HUDEP-2 (cell line): ENCODE data around the gene SCARB2.

Experiments
- DNase-seq, 76 experiments: peaks; one replicate each; lab custom pipeline; 2025; ENCODE audit not compliant: unreplicated experiment in 76 of 76; lab: John Stamatoyannopoulos, UW

Gene SCARB2

DNA sequence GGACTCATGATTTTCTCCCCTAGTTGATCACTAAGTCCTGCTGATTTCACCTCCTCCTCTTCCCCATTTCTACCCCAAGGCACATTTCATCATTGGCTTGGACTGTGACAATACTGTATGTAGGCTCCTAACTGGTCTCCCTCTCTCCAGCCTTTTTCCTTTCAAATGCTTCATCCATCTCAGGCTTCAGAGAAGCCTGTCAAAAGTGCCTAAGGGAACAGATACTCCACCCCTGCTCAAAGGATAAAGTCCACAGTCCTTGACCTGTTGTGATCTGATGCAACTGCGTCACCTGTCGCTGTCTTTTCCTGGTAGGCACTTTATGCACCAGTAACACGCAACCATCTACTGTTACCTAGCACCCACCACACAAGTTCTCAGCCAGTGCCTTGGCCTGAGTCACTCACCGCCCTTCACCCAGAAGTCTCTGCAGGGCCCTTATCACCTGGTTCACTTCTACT lies 12.8 kb downstream of the SCARB2 start:
- peak in 16 of 76 experiments; percentile 1 to 34 (median 9) for DNase-seq

DNA sequence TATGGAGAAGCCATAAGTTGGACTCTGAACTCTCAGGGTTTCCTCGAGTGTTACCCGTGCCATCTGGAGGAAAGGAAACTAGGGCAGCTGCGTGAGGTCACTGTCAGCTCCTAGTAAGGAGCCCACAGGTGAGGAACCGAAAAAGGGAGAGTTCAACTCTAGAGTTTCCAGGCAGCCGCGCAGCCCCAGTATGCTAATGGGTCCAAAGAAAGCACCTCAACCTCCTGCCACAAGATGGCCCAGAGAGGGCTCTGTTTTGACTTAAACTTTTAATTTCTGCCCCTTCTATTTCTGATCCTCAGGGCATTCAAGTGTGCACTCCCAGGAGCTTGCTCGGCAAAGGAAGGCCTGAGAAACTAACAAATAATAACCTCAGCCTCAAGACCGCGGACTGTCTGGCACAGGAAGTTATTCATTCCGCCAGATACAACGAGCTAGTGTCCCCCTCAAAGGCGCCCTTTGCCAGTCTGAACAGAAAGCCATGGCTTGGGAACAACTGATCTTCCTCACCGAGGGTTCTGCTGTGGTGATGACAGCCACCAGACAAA lies 13.9 kb downstream of the SCARB2 start:
- DNase-seq = peak in 14 of 76 experiments; percentile 2 to 19 (median 6)

DNA sequence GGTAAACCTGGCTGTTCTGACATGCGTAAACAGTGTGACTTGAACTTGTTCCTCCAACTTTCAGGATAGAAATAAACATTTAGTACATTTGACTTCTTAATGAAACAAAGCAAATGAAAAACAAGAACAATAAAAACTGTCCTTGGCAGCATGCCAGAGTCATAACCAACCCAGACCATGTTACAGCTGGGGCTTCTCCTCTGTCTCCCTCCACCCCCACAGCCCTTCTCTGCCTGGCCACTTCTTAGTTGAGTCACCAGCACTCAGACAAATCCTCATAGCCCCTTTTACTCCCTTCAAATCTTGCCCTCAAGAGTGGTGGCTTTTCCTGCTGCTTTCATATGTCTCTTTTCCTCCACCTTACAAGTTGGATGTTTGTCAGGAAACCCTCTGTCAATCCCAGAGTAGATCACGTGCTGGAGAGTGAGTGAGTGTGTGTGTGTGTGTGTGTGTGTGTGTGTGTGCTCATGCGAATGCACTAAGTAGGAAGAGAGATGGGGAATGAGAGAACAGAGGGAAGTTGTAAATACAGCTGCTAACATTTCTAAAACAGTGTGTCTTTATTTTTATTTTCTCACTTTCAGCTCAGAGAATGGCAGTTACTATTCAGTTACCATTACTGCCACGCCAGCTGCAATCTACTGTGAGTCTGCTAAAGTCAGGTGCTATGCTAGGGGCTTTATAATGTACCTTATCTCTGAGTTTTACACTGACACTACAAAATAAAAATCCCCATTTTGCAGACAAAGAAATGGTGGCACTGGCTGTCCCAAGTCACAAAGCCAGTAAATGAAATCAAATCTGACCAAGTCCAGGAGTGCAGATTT lies 15.0 kb downstream of the SCARB2 start:
- DNase-seq = peak in 49 of 76 experiments; percentile 2 to 70 (median 23)

DNA sequence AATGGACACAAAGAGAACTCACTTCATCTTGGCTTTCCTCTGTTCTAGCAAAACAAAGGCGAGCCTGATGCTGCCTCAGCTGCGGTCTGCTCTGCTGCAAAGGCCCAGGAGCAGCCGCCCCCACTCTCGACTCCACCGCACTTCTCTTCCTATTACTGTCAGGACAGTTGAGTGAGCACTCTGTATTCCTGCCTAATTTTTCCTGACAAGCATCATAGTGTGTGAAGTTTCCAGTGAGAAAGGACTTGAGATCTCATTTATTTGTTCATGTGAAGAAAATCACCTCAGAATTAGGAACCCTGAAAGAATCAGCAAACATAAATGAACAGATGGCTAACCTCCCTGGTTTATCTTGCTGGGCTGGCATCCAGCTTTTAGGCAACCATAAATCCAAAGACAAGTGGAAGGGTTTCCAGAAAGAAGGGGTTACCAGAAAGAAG lies 15.6 kb downstream of the SCARB2 start:
- peak in 21 of 76 experiments; percentile 1 to 70 (median 23) for DNase-seq

DNA sequence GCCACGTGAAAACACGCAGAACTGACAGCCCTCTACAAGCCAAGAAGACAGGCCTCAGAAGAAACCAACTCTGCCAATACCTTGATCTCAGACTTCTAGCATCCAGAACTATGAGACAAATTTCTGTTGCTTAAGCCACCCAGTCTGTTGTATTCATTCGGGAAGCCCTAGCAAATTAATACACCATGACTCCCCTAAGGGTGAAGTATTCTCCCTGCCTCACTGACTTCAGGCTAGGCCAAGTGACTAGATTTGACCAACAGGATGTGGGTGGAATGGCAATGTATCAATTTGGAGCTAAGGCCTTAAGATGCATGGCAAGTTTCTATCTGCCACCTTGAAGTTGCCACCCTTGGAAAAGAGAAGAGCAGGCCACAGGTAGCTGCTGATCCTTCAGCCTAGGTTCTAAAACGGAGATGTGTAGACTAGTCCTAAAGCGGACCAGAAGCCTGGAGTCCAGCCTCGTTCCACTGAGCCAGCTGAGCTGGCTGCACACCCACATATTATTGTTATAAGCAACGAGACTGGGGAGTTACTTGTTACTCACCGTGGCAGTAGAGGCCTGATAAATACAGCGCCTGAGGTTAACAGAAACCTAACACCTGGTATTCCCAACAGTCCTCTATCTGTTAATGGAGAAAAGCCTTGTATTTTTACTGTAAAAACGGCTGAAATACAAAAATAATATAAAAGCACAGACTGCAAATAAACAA lies 16.4 kb downstream of the SCARB2 start:
- DNase-seq = no peak

DNA sequence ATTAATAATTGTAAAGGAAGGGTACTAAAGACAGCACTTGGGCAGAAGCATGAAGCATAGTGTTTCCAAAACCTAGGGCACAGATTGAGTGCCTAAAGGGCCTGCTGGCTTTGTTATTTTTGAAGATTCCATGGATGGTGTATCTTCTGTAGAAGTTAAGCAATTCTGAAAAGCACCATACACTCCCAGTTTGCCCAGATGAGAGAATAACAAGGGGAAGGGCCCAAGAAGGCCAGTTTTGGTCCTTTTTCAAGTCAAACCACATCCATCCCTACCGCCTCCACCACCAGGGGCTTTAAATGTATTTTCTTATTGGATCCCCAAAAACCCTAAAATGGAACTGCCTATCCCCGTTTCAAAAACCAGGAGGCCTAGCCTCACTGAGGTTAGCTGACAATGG lies 17.2 kb downstream of the SCARB2 start:
- no peak for DNase-seq

DNA sequence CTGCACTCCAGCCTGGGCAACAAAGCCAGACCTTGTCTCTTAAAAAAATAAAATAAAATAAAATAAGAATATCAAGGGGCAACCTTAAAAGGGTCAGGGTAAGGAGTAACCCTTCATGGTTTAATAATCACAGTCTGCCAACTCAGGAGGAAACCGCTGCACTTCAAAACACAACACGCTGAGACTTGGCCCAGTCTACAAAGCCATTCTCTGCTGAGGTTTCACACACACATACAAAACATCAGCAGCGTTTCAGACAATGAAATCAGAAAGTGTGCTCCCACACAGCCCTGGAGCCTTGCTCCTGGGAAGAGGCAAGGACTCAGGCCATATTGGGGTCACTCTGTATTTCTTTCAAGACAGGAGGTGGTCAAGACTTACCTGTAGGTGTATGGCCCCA lies 18.3 kb downstream of the SCARB2 start:
- no peak for DNase-seq

DNA sequence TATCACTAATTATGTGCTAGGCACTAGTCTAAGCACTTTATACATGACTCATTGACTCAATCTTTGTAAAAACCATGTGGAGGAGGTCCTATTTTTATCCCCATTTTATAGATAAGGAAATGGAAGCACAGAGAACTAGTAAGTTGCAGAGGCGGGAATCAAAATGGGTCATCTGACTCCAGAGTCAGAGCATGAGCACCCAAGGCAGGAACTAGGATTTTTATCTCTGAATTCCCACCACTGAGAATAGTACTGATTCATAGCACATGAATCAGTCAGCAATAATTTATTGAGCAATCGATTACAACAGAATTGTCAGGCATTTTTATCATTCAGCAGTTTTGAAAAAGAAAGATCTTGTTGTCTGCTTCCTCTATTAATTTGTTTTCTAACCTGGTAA lies 19.3 kb downstream of the SCARB2 start:
- peak in 1 of 76 experiments; percentile 16 for DNase-seq

DNA sequence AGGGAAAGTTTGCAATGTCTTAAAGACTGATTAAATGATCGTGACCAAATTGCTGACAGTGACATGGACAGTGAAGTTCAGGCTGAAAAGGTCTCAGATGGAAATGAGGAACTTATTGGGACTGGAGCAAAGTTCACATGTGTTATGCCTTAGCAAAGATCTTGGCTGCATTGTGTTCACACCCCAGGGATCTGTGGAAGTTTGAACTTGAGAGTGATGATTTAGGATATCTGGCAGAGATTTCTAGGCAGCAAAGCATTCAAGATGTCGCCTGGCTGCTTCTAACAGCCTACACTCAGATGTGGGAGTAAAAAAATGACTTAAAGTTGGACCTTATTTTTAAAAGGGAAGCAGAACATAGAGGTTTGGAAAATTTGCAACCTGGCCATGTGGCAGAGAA lies 21.4 kb downstream of the SCARB2 start:
- DNase-seq = no peak

DNA sequence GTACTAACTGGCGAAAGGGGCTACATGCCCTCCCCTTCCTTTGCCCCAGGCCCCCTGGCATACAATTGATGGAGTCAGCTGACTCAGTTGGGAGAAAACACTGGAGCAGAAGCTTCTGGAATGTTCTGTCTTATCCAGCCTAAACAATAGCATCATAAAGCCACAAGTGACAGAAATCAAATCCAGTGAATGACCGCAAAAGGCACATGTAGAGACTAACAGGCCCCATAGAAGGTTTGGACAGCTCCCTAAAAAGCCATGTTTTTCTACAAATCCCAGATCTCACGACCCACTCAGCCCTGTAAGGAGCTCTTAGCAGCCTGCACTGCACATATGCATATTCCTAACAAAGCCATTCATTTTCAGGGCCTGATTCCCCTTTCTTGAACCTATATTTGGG lies 25.1 kb downstream of the SCARB2 start:
- DNase-seq = no peak

DNA sequence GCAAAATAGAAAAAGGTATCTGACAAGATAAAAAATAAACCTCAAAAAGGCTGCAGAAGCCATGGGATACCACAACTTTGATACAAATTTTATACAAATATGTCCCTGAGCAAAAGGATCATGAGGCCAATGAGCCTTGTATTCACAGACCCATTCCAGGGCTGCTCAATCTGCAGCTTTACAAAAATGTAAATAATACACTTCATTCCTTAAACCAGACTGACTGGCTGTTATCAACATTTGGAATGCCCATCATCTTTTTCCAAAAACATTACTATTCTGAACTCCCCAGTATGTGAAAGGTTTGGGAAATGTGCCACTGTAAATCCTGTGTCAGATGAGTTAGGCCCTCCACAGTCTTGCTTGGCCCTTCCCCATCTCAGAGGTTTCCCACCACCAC lies 25.5 kb downstream of the SCARB2 start:
- DNase-seq = no peak

DNA sequence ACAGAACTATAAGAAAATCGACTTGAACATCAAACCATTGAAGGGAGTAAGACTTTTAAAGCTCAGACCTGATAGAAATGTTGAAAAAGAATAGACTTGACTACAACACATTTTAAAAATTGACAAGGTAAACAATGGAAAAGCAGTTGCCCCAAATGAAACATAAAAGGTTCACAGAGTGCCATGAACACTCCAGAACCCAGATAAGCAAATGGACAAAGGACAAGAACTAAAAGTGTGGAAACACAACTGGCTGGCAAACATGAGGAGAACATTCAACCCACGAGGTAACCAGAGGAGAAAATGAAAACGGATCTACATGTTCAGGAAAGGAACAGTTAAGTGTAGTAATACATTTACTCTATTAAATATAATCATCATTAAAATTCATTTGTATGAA lies 26.5 kb downstream of the SCARB2 start:
- no peak for DNase-seq

DNA sequence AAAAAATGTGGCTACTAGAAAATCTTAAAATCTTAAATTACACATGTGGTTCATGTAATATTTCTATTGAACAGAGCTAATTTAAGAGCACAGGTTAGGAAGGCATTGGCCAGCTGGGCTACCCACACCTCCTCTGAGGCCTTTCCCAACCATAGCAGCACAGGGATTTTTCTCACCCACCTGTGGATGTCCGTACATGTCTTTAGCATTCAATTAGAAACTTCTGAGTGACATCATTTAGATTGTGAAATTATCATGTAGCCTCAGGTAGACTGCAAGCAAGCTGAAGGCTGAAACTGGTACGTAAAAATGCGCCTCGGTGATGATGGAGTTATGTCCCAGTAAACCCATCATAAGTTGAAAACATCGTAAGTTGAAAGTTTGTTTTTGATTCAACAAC lies 31.2 kb downstream of the SCARB2 start:
- no peak for DNase-seq

DNA sequence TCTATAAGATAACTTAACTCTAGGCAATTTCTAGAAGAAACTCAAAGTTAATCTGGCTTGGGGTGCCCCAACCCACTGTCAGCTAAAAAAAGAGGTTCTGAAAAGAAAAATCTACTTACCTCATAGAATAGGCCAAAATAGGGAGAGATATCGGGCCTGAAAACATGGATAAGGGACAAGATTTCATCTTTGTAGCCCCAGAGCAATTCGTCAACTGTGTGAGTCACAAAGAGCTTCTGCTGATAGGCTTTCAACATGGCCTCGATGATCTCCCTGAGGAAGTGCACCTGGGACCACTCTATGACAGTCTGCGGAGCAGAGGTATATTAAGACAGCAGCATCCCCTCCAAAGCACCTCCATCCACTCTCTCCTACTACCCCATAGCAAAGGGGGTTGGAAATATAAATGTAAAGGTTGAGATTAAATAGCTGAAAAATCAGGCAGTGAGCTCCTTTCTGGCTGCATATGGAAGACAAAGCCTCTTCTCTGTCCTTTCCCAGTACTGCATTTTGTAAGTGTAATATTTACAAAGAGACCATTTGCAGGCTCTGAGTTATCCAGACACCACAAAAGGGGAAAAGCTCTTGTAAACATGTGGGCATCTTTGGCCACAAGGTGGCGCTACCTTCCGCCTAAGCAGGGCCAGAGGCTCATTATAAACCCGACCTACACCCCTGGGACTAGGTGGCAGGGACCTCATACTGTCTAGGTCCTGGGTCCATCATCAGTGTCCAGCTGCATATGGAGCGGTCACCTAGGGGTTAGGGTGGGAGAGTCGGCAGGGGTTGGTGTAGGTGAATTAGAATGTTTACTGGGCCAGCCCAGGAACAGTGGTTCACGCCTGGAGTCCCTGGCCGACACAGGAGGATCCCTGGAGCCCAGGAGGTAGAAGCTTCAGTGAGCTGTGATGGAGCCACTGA lies 34.0 kb downstream of the SCARB2 start:
- peak in 75 of 76 experiments; percentile 3 to 84 (median 63) for DNase-seq

DNA sequence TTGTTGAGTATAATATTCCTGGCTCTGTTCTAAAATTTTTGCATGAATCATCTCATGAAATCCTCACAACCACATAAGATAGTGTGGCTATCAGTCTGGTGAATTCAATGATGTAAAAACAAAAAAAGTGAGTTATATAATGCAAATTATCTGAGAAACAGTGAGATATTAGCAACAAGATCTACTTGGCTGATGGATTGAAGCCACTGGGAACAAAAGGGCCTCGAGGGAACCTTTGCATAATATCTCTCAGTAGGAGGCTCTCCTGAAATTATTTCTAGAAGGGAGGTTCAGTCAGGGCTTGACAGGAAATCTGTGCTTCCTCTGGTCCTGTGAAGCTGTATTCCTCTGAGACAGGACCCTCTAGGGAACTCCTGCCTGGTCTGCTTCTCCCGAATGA lies 35.3 kb downstream of the SCARB2 start:
- no peak for DNase-seq

DNA sequence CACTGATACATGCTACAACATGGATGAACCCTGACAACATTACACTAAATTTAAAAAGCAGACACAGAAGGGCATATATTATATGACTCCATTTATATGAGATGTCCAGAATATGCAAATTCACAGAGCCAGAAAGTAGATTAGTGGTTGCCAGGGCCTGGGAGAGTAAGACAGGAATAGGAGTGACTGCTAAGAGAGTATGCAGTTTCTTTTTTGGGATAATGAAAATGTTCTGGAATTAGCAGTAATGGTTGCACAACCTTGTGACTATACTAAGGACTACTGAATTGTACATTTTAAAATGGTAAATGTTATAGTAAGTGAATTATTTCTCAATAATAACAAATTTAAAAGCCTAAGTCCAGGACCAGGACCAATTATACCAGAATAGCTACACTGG lies 35.9 kb downstream of the SCARB2 start:
- DNase-seq = no peak

DNA sequence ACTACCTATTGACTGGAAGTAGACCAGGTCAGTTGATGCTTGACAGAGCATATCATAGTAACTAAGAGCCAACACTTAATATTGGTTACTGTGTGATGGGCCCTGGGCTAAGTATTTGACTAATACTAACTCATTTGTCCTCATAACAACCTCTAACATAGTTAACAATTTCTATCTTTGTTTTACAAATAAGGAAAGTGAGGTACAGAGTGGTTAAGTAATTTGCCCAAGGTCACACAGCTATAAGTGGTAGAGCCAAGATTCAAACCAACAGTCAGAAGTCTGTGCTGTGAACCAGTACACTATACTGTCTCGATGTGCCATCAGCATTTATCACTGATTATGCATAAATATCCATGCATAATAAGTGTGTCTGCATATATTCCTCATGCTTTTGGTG lies 38.3 kb downstream of the SCARB2 start:
- DNase-seq = no peak

DNA sequence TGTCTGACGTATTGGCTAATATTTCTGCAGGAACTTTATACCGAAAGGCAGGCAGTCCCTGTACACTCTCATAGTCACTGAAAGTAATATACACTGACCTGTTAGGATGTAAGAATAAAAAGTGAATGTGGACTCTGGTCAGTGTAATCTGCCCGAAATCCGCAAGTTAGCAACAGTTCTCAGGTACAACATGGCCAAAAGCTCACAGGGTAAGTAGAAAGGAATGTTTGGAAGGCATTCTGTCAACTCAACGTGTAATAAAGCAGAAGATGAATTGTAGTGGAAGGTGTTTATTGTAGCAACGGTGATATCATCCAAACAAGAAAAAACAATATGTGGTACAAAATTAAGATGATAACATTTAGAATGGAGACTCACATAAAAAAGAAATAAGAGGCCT lies 39.4 kb downstream of the SCARB2 start:
- no peak for DNase-seq

DNA sequence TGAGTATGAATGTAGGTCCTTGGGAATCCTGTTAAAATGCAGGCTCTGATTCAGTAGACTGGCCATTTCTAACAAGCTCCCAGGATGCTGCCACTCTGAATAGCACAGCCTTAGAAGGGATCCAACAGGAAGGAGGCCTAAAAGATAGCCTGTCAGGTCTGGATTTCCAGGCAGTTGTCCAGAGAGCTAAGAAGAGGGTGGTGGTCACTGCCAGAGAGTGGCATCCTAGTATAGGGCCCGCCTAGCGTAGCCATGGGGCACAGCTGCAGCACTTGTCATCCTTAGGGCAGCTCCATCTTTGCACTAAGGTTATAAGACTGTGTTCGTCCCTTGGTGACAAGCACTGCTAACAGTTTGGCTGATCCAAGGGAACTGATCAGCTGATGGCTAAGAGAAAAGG lies 44.9 kb downstream of the SCARB2 start:
- no peak for DNase-seq

DNA sequence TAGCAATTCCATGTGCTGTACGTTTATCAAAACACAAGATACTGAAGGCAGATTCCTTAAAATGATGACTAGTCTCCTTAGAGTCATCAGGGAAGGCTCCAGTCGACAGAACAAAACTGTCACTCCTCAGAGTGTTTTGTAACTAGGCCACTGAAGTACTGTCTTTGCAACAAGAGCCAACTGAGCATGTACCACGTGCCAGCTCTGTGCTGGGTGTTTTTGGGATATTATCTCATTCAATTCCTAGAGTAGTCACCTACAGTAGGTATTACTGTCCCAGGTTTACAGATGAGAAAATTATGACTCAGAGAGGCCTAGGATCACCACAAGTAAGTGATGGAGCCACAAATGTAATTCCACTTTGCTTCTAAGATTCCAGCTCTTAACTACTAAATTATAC lies 47.1 kb downstream of the SCARB2 start:
- no peak for DNase-seq

DNA sequence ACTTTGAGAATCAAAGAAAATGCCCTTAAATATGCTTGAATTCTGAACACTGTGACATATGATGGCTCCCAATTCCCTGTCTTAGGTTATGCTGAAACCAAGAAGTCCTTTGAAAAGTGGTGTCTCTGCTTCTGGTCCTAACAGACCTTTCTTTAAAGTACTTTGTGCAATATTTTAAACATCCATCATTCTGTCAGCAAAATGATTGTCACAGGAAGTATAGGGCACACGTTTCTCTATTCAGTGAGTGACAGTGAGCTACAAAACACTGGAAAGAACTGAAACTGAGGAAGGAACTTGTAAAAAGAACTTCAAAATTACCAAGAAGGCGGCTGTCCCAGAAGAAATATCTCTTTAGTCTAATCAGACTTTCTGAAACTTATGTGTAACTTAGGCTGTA lies 53.3 kb downstream of the SCARB2 start:
- DNase-seq = no peak
